GM12891 (cell line): ENCODE measurements around the gene WDR7.
A peak's percentile ranks its signal among the peaks of the same experiment; 100 is the strongest.

Experiments used
- DNase-seq: peaks from one replicate; pipeline ENCODE4 v3.0.0; 2011; ENCODE audit warnings: low spot score; ENCODE audit not compliant: insufficient read length
- FAIRE-seq: peaks from 2 replicates; lab custom pipeline; 2011; peaks lifted over from hg19 to GRCh38; lab: Jason Lieb, UNC
- PAX5 ChIP-seq: IDR thresholded peaks from 2 replicates; pipeline ENCODE4 v1.6.1; 2011; ENCODE audit warnings: low read length, moderate library complexity, mild to moderate bottlenecking; ENCODE audit not compliant: insufficient read depth, severe bottlenecking
- POLR2A ChIP-seq: IDR thresholded peaks from 2 replicates; pipeline ENCODE4 v1.6.1; 2011; ENCODE audit warnings: low read depth, low read length, control low read depth
- POLR2AphosphoS5 ChIP-seq: IDR thresholded peaks from 2 replicates; pipeline ENCODE4 v1.6.1; 2011; ENCODE audit warnings: low read depth, low read length, control low read depth
- POU2F2 ChIP-seq: IDR thresholded peaks from 2 replicates; pipeline ENCODE4 v1.6.1; 2011; ENCODE audit warnings: low read depth, mild to moderate bottlenecking, control low read depth, low read length, moderate library complexity
- SPI1 ChIP-seq: IDR thresholded peaks from 2 replicates; pipeline ENCODE4 v1.6.1; 2011; ENCODE audit warnings: low read depth, low read length, control low read depth
- TAF1 ChIP-seq: IDR thresholded peaks from 2 replicates; pipeline ENCODE4 v1.6.1; 2011; ENCODE audit warnings: low read depth, low read length, control low read depth

WDR7 gene

GRCh38 chr18:56967035-56967434, 315.9 kb downstream of the WDR7 start:
- FAIRE-seq = no peak
- DNase-seq = no peak
- TF ChIP-seq TAF1 (no peak), POU2F2 (no peak)

GRCh38 chr18:56973487-56973886, 322.3 kb downstream of the WDR7 start:
- no peak for FAIRE-seq
- TF ChIP-seq TAF1 (no peak), POU2F2 (no peak), POLR2AphosphoS5 (no peak), PAX5 (no peak), SPI1 (no peak), POLR2A (no peak)
- no peak for DNase-seq

GRCh38 chr18:56974141-56974540, 323.0 kb downstream of the WDR7 start:
- no peak for DNase-seq
- TF ChIP-seq POLR2A (no peak), SPI1 (no peak), PAX5 (no peak), TAF1 (no peak), POLR2AphosphoS5 (no peak), POU2F2 (no peak)
- FAIRE-seq = no peak

- TF ChIP-seq TAF1 (no peak), PAX5 (no peak), POLR2A (no peak), POLR2AphosphoS5 (no peak), POU2F2 (no peak), SPI1 (no peak)
- DNase-seq (no peak), FAIRE-seq (no peak)
These were observed 324.1 kb downstream of the WDR7 start for GRCh38 chr18:56975276-56975675.

GRCh38 chr18:56977309-56977708, 326.1 kb downstream of the WDR7 start:
- FAIRE-seq (no peak), DNase-seq (no peak)
- TF ChIP-seq POLR2A (no peak), TAF1 (no peak), POU2F2 (no peak), PAX5 (no peak), SPI1 (no peak), POLR2AphosphoS5 (no peak)

GRCh38 chr18:56977771-56978170, 326.6 kb downstream of the WDR7 start:
- no peak for TF ChIP-seq PAX5
- FAIRE-seq (peak; percentile 5), DNase-seq (no peak)

GRCh38 chr18:56980151-56980550, 329.0 kb downstream of the WDR7 start:
- TF ChIP-seq TAF1 = no peak
- no peak for TF ChIP-seq POLR2AphosphoS5
- no peak for TF ChIP-seq POLR2A
- TF ChIP-seq SPI1 = no peak
- no peak for TF ChIP-seq POU2F2
- TF ChIP-seq PAX5 = no peak
- DNase-seq = no peak
- FAIRE-seq = no peak

- no peak for FAIRE-seq
- no peak for DNase-seq
- no peak for TF ChIP-seq POLR2AphosphoS5
- no peak for TF ChIP-seq POLR2A
- TF ChIP-seq TAF1 = no peak
- TF ChIP-seq POU2F2 = no peak
- TF ChIP-seq SPI1 = no peak
- TF ChIP-seq PAX5 = no peak
These were observed 331.6 kb downstream of the WDR7 start for GRCh38 chr18:56982766-56983165.

GRCh38 chr18:56983275-56983992, 332.3 kb downstream of the WDR7 start:
- TF ChIP-seq POLR2A = no peak
- no peak for TF ChIP-seq PAX5
- no peak for TF ChIP-seq TAF1
- TF ChIP-seq SPI1 = no peak
- TF ChIP-seq POU2F2 = no peak
- no peak for TF ChIP-seq POLR2AphosphoS5
- DNase-seq = no peak
- FAIRE-seq = no peak

- FAIRE-seq = no peak
These were observed 333.6 kb downstream of the WDR7 start for GRCh38 chr18:56984731-56985130.

GRCh38 chr18:56986829-56987228, 335.7 kb downstream of the WDR7 start:
- FAIRE-seq = no peak
- TF ChIP-seq POLR2A (no peak), SPI1 (no peak)
- no peak for DNase-seq

More at GRCh38 chr18:56984731-56985130, 333.6 kb downstream of the WDR7 start:
- DNase-seq = no peak
- no peak for TF ChIP-seq POU2F2
- no peak for TF ChIP-seq POLR2A
- TF ChIP-seq PAX5 = no peak
- no peak for TF ChIP-seq POLR2AphosphoS5
- no peak for TF ChIP-seq SPI1
- TF ChIP-seq TAF1 = no peak
